22Rv1 (cell line): ENCODE results near the gene PHACTR1.

Source experiments
- CTCF ChIP-seq: fragments of 450-650 bp; IDR thresholded peaks from 2 replicates; pipeline ENCODE4 v1.5.1; 2017; ENCODE audit warnings: mild to moderate bottlenecking
- ZFX ChIP-seq: fragments of 450-650 bp; IDR thresholded peaks from 2 replicates; pipeline ENCODE4 v1.6.1; 2017; ENCODE audit warnings: antibody characterized with exemption, borderline replicate concordance

GRCh38 chr6:13314806-13315205 is 598.2 kb downstream of the PHACTR1 start:
- TF ChIP-seq CTCF (no peak), ZFX (no peak)
